GM20431 (cell line): ENCODE results near the gene ATP1A3.

Experiments used
- in situ Hi-C: fragments of 300-500 bp; cut with MseI, MboI; formaldehyde crosslinking; loops from one replicate; pipeline ENCODE4 v1.15.0; 2020; ENCODE audit warnings: low sequenced_read_pairs; ENCODE audit not compliant: unreplicated experiment

Gene ATP1A3

DNA sequence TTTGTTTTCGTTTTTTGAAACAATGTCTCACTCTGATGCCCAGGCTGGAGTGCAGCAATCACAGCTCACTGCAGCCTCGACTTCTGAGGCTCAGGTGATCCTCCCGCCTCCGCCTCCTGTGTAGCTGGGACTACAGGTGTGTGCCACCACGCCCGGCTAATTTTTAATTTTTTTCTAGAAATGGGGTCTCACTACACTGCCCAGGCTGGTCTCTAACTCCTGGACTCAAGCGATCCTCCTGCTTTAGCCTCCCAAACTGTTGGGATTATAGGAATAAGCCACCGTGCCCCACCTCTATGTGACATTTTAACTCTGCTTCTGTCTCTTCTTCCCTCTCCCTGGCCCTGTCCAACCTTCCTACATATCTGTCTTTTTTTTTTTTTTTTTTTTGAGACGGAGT, 5.1 kb downstream of the ATP1A3 start:
- in situ Hi-C loops, result no loop called here

DNA sequence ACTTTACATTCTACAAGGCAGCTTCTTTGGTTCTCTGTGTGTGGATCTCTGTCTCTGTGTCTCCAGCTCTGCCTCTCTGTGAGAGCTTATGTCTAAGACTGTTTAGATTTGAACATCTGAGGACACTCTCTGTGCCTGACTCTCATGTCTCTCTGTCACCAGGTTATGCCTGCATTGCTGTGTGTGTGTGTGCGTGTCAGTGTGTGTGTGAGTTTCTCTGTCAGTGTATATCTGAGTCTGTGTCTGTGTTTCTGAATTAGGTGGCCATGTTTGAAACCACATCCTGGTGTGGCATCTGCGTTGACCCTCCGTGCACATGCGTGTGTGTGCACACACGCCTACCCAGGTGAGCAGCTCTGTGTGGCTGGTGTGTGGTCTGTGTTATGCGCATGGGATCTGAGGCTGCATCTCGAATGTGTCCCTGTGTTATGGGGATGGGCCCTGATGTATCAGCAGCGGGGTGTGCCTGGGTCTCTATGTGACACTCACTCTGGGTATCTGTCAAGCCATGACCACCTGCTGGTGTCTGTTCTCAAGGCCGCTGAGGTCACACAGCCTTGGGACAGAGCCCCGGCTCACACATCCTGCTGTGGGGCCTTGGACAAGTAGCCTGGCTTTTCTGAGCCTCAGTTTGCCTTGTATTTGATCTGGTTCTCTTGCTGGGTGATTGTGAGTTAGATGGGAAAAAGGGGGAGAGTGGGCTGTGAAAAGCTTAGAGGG, 6.7 kb downstream of the ATP1A3 start:
- in situ Hi-C loops, result no loop called here

DNA sequence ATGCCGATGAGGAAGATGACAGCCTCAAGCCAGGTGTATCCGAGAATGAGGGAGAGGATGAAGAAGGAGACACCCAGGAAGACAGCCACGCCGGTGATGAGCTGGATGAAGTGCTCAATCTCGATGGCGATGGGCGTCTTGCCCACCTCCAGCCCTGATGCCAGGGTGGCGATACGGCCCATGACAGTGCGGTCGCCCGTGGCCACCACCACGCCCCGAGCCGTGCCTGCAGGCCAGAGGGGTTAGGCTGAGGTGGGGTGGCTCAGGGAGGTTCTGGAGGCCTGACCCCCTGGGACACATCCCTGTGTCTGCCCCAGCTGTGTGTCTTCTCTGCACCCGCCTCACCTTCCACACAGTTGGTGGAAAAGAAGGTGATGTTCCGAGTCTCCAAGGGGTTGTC, 9.1 kb downstream of the ATP1A3 start:
- in situ Hi-C loops, result no loop called here

DNA sequence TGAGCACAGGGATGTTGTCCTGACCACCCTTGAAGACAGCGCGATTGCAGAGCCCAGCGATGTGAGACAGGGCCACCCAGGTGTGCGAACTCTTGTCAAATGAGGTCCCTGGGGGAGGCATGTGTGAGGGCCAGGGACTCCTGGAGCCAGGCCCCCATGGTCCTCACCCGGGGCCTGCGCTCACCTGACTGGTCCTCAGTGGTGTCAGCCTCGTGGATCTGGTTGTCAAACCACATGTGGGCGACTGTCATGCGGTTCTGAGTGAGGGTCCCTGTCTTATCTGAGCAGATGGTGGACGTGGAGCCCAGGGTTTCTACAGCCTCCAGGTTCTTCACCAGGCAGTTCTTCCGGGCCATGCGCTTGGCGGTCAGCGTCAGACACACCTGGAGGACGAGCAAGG, 12.3 kb downstream of the ATP1A3 start:
- in situ Hi-C loops, result no loop called here

DNA sequence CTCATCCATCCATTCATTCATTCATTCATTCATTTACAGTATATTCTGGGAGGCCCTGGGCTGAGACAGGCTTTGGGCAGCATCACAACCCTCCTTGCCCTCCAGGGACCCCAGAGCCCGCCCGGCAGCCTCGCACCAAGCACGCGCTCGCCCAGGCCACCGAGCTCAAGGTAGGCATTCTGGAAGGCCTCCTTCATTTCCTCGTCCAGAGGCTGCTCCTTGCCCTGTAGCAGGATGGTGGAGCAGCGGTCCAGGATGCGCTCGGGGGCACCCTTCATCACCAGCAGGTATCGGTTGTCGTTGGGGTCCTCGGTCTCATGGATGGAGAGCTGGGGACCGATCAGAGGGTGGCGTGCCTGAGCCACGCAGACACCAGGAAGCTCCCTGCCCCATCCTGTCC, 15.6 kb downstream of the ATP1A3 start:
- in situ Hi-C loops, result no loop called here

DNA sequence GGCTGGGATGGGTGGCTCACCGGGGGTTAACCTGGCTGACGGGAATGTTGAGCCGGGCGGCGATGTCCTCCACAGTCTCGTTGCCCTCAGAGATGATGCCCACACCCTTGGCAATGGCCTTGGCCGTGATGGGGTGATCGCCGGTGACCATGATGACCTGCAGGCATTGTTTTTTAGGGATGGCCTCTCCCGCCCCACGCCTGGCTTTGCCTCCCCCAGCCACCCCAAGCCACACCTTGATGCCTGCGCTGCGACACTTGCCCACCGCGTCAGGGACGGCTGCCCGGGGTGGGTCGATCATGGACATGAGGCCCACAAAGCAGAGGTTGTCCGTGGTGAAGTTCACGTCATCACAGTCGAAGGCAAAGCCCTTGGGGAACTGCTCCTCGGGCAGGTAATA, 16.1 kb downstream of the ATP1A3 start:
- in situ Hi-C loops, result no loop called here

- in situ Hi-C loops, result no loop called here
These were observed 19.4 kb downstream of the ATP1A3 start for GRCh38 chr19:41974652-41975051.

DNA sequence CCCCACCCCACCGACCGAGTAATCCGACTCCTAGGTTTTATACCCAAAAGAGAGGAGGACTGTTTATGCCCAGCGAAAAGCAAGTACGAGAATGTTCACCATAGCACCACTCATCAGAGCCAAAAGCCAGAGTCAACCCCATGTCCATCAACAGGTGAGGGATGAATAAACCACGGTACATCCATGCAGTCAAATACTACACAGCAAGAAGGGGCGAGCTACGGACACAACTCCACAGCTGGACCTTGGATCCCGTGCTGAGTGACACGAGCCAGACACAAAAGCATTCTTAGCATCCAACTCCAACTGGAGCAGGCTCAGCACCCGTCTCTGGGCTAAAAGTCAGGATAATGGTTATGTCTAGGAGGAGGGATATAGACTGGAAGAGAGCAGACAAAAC, 22.7 kb downstream of the ATP1A3 start:
- in situ Hi-C loops, result no loop called here

DNA sequence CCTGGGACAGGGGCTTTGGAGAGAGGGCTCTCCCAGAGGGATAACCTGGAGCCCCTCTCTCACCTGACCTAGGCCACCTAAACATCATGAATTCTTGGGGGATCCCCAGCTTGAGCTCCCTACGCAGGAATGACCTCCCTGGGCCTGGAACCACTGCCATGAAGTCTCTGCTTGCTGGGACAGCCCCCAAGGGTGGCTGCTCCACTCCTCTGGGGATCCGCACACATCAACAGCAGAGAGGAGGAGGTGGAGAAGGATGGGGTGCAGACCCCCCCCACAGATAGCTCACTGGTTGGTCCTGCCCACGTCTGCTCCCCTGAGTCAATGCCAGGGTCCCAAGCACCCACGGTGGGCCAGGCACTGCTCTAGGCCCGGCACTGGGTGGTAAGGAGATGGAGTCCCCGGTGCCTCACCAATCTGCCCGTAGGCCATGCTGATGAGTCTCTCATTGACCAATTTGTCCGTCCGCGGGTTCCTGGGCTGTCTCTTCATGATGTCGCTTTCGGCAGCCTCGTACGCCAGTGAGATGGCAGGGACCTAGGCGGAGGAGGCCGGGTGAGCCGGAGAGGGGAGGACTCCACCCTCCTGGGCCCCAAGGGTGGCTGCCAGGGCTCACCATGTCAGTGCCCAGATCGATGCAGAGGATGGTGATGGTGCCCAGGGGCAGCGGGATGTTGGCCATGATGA, 24.1 kb downstream of the ATP1A3 start:
- in situ Hi-C loops, result no loop called here

DNA sequence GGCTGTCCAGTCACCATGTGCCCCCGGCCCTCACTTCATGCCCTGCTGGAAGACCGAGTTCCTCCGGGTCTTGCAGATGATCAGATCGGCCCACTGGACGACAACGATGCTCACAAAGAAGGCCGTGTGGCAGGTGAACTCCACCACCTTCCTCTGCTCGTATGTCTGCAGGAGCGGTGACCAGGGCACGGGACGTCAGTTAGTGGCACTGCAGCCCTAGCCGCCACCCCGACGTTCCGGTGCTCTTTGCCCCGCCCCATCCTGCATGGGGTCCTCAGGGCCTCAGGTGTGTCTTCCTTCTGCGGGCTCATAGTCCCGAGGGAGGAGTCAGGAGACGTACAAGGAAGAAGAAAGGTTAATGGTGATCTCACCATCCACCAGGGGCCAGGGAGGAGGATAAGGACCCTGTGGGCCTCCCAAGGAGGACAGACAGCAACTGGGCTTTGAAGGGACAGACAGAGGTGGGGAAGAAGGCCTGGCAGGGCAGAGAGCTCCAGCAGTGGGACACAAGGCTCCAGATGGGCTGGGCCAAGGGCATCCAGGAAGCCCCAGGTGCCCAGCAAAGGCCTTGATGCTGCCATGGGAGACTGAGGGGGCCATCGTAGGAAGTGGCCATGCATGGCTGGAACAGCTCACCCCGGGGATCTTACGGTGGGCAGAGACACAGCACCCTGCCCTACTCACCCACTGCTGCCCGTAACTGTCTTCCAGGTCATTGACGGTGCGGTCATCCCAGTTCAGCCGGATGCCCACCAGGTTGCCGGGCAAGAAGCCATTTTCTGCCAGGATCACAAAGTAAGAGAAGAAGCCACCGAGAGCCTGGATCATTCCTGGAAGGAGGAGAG, 25.1 kb downstream of the ATP1A3 start:
- in situ Hi-C loops, result no loop called here

- in situ Hi-C loops, result no loop called here
These were observed 26.8 kb downstream of the ATP1A3 start for GRCh38 chr19:41967054-41967783.

- in situ Hi-C loops, result no loop called here
These were observed 28.9 kb downstream of the ATP1A3 start for GRCh38 chr19:41965106-41965505.

DNA sequence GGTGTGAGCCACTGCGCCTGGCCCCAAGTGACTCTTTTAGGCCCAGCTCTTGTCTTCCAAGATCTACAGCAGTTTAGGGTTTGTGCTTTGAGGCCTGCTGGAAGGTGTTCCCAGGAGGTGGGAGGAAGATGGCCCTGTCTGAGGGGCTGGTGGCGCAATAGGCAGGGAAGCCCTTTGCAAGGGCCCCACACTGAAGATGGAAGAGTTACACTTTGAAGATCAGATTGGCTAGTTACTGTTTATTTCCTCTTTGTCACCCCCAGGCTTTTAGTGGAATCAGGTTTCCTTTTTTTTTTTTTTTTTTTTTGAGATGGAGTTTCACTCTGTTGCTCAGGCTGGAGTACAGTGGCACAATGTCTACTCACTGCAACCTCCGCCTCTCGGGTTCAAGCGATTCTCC, 33.1 kb downstream of the ATP1A3 start:
- in situ Hi-C loops, result no loop called here

DNA sequence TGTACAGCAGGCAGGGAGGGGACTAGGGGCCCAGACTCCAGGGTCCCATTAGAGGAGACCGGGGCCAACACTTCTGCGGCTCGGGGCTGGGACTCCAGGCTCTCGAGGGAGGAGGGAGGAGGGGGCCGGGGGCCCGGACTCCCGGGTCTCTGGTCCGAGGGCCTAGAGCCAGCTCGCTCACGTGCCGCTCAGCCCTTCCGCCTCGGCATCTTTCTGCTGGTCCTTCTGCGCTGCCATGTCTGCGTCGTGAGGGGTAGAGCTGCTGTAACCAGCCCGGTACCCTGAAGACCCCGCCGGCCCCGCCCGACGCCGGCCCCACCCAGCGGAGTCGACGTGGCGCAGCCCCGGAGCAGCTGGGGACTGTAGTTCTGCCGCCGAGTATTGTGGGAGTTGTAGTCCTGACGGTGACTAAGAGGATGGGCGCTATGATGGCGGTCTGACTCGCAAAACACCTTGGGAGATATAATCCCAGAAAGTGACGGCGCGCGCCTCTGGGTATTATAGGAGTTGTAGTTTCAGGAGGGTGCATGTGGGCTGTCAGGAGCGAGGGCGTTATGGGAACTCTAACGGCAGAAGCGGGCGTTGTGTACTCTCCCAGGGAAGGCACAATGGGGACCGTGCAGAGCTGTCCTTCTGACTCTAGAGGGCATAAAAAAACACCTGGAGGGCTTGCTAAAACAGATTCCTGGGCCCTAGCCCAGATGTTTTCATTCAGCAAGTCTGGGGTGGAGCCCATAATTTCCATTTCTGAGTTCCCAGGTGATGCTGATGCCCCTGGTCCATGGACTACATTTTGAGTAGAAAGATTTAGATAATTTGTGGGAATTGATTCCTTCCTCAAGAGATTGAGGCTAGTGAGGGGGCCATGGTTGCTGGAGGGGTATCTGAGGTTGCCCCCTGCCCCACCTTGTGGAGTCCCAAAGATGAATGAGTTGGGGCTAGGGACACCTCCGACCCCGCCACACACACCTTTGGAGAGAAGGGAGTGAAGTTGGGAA, 34.7 kb downstream of the ATP1A3 start, which contains the start of gene RABAC1:
TSS of gene RABAC1 (minus strand) at position 266 of the 998 bp plus-strand sequence. CDS start at position 237, 29 bp downstream.
- in situ Hi-C loops, result no loop called here

- in situ Hi-C loops, result no loop called here
These were observed 35.5 kb downstream of the ATP1A3 start for GRCh38 chr19:41958367-41959055.

GRCh38 chr19:41957838-41958366, 36.1 kb downstream of the ATP1A3 start:
- in situ Hi-C loops, result no loop called here

DNA sequence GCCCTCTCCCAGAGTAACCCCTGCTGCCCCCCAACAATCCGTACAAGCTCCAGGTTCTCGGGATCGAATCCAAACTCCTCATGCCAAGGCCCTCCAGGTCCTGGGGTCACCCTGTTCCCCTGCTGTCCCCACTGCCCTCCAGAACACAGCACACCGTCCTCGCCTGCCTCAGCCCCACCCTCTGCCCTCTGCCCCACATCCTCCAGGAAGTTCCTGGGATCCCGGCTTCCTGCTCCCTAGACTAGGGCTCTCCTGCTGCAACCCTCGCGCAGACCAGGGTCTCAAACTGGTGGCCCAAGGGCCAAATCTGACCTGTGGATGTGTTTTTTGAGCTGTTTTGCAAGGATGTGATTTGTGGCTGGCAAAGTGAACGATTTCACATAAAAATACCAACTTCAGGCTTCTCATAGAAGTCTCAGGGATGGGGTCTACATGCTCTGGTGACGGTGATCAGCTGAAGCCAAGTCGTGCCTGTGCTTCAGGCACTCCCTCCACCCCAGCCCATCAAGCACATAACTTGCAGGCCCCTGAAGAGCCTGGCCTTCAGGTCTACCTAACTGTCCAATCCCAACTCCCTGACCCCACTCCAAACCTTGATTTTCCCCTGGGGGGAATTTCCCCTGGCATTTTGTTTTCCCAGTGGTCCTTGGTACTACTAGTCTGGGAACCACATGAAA, 36.7 kb downstream of the ATP1A3 start:
- in situ Hi-C loops, result no loop called here

GRCh38 chr19:41956621-41957020, 37.4 kb downstream of the ATP1A3 start:
- in situ Hi-C loops, result no loop called here
